Fibroblast of lung (primary cell): ENCODE measurements around the gene TREML4.

ENCODE experiments used
- CTCF ChIP-seq, 2 donors: IDR thresholded peaks in 1 of 2; conservative IDR thresholded peaks in 1 of 2; 1 replicate in 1 of 2; 2 replicates in 1 of 2; pipeline ENCODE4 v1.5.1; 2011 to 2012; ENCODE audit warnings: low read length in 2 of 2, control low read depth in 1 of 2, inconsistent platforms in 1 of 2, low read depth in 1 of 2, mild to moderate bottlenecking in 1 of 2
- EZH2 ChIP-seq: IDR thresholded peaks from 2 replicates; pipeline ENCODE4 v1.5.1; 2012; ENCODE audit warnings: low read length, control low read depth, mild to moderate bottlenecking; ENCODE audit errors: missing control alignments

GRCh38 chr6:41228096-41228495 lies at the start of gene TREML4:
- no peak for TF ChIP-seq CTCF (conservative IDR thresholded peaks at IDR 0.05 in 1 of 2, IDR thresholded peaks at IDR 0.05 in 1 of 2; ENCODE audit: low read depth in 1 of 2, low read length in 2 of 2)
- TF ChIP-seq EZH2 = no peak
